GM23338 (cell line): ENCODE measurements around the gene PTCH2. TPM values are rescaled to one million over a fixed set of nuclear protein-coding genes. Genes with fewer than 3 reads are reported as not detected.
A peak's percentile ranks its signal among the peaks of the same experiment; 100 is the strongest.

Experiments used
- ATAC-seq: fragments of 200-7000 bp; cut with Tn5 transposase; 3 replicates; pipeline ENCODE4 v1.9.1; 2020
- DNase-seq: peaks from one replicate; pipeline ENCODE4 v3.0.0-alpha.2; 2015; ENCODE audit warnings: low spot score
- H2AFZ ChIP-seq: fragments of 200-600 bp; sonication (generic); 2 replicates; pipeline ENCODE4 v1.8.0; 2016; ENCODE audit warnings: antibody characterized with exemption, mild to moderate bottlenecking, moderate library complexity
- H3F3A ChIP-seq: fragments of 200-600 bp; sonication (generic); replicated peaks from 2 replicates; pipeline ENCODE4 v1.8.0; 2017; ENCODE audit warnings: antibody characterized with exemption, mixed run types, low read depth
- H3K27ac ChIP-seq: fragments of 200-600 bp; sonication (generic); 2 replicates; pipeline ENCODE4 v1.6.1; 2016; ENCODE audit warnings: low read depth
- H3K27me3 ChIP-seq: fragments of 200-600 bp; sonication (generic); 2 replicates; pipeline ENCODE4 v1.8.0; 2016; ENCODE audit warnings: mild to moderate bottlenecking, mixed run types, moderate library complexity; ENCODE audit not compliant: insufficient read depth
- H3K36me3 ChIP-seq: fragments of 200-600 bp; sonication (generic); 2 replicates; pipeline ENCODE4 v1.8.0; 2016; ENCODE audit warnings: mild to moderate bottlenecking; ENCODE audit not compliant: insufficient read depth
- H3K4me1 ChIP-seq: fragments of 200-600 bp; sonication (generic); 2 replicates; pipeline ENCODE4 v1.8.0; 2016; ENCODE audit warnings: mild to moderate bottlenecking, moderate library complexity; ENCODE audit not compliant: insufficient read depth
- H3K4me2 ChIP-seq: fragments of 200-600 bp; sonication (generic); 2 replicates; pipeline ENCODE4 v1.7.1; 2017; ENCODE audit warnings: mixed run types
- H3K4me3 ChIP-seq: fragments of 200-600 bp; sonication (generic); 2 replicates; pipeline ENCODE4 v1.6.1; 2016; ENCODE audit warnings: mixed run types
- H3K79me2 ChIP-seq: fragments of 200-600 bp; sonication (generic); replicated peaks from 2 replicates; pipeline ENCODE4 v1.8.0; 2017; ENCODE audit warnings: mild to moderate bottlenecking; ENCODE audit not compliant: insufficient read depth
- H3K9me2 ChIP-seq: fragments of 200-600 bp; sonication (generic); 2 replicates; pipeline ENCODE4 v1.8.0; 2017; ENCODE audit not compliant: insufficient read depth
- H4K20me1 ChIP-seq: fragments of 200-600 bp; sonication (generic); replicated peaks from 2 replicates; pipeline ENCODE4 v1.8.0; 2017; ENCODE audit warnings: mild to moderate bottlenecking; ENCODE audit not compliant: insufficient read depth
- H3K27ac Mint-ChIP-seq: 2 replicates; pipeline ENCODE4 v1.8.0; 2020; ENCODE audit warnings: inconsistent platforms, mild to moderate bottlenecking, moderate library complexity, mixed read lengths
- H3K27me3 Mint-ChIP-seq: 3 replicates; pipeline ENCODE4 v1.8.0; 2022; ENCODE audit warnings: low read depth, mild to moderate bottlenecking, moderate library complexity, mixed read lengths, inconsistent platforms; ENCODE audit not compliant: insufficient read depth, poor library complexity
- H3K36me3 Mint-ChIP-seq: 3 replicates; pipeline ENCODE4 v1.8.0; 2021; ENCODE audit warnings: low read depth, mild to moderate bottlenecking, inconsistent platforms, moderate library complexity, mixed read lengths
- H3K4me1 Mint-ChIP-seq: 3 replicates; pipeline ENCODE4 v1.8.0; 2020; ENCODE audit warnings: mild to moderate bottlenecking, inconsistent platforms, mixed read lengths
- H3K4me3 Mint-ChIP-seq: 3 replicates; pipeline ENCODE4 v1.8.0; 2021; ENCODE audit warnings: moderate library complexity, mild to moderate bottlenecking, inconsistent platforms, mixed read lengths
- H3K9me3 Mint-ChIP-seq: 3 replicates; pipeline ENCODE4 v1.8.0; 2020; ENCODE audit warnings: moderate library complexity, mild to moderate bottlenecking, inconsistent platforms, mixed read lengths
- CREB1 ChIP-seq: fragments of 250-450 bp; sonication (Bioruptor Pico); IDR thresholded peaks from 2 replicates; pipeline ENCODE4 v1.5.0; 2020; ENCODE audit warnings: low read depth, mild to moderate bottlenecking, moderate library complexity
- CTCF ChIP-seq, 2 experiments: fragments of 200-600 bp in 1 of 2; sonication (generic) in 1 of 2; conservative IDR thresholded peaks; 2 replicates each; pipeline versions ENCODE4 v1.5.1 to v1.6.1; 2016 to 2017; ENCODE audit warnings: antibody characterized with exemption in 2 of 2, low read depth in 2 of 2, mild to moderate bottlenecking in 2 of 2, moderate library complexity in 1 of 2
- ETS1 ChIP-seq: IDR thresholded peaks from 2 replicates; pipeline ENCODE4 v1.6.1; 2016; ENCODE audit warnings: antibody characterized with exemption
- EZH2 ChIP-seq: fragments of 200-600 bp; sonication (generic); IDR thresholded peaks from one replicate; pipeline ENCODE4 v1.8.0; 2017; ENCODE audit warnings: antibody characterized with exemption, mild to moderate bottlenecking, low read depth; ENCODE audit not compliant: unreplicated experiment
- EZH2phosphoT487 ChIP-seq: fragments of 200-600 bp; sonication (generic); IDR thresholded peaks from one replicate; pipeline ENCODE4 v1.8.1; 2018; ENCODE audit warnings: antibody characterized with exemption; ENCODE audit not compliant: unreplicated experiment
- JUNB ChIP-seq: IDR thresholded peaks from one replicate; pipeline ENCODE4 v1.6.1; 2016; ENCODE audit warnings: antibody characterized with exemption; ENCODE audit not compliant: unreplicated experiment
- NANOG ChIP-seq: IDR thresholded peaks from 2 replicates; pipeline ENCODE4 v1.6.1; 2016; ENCODE audit warnings: antibody characterized with exemption, borderline replicate concordance
- POLR2AphosphoS5 ChIP-seq: IDR thresholded peaks from 2 replicates; pipeline ENCODE4 v1.6.1; 2016; ENCODE audit warnings: antibody characterized with exemption, low read depth
- REST ChIP-seq: IDR thresholded peaks from one replicate; pipeline ENCODE4 v1.6.1; 2018; ENCODE audit warnings: antibody characterized with exemption; ENCODE audit not compliant: unreplicated experiment
- STAT1 ChIP-seq: IDR thresholded peaks from one replicate; pipeline ENCODE4 v1.6.1; 2016; ENCODE audit warnings: antibody characterized with exemption; ENCODE audit not compliant: unreplicated experiment
- ZNF114 ChIP-seq: fragments of 250-450 bp; sonication (Bioruptor Pico); IDR thresholded peaks from 2 replicates; pipeline ENCODE4 v1.5.0; 2020; ENCODE audit warnings: mild to moderate bottlenecking, moderate library complexity
- ZNF331 ChIP-seq: fragments of 250-450 bp; sonication (Bioruptor Pico); IDR thresholded peaks from 2 replicates; pipeline ENCODE4 v1.5.0; 2020; ENCODE audit warnings: low read depth, mild to moderate bottlenecking, moderate library complexity
- polyA plus RNA-seq: library from polyadenylated mRNA; unstranded; fragments of >200 nt; fragmentation: Nextera tagmentation; extraction: Ambion mirVana; gene quantifications from 2 replicates; pipeline ENCODE4 v1.2.1, GENCODE V29; 2016
- total RNA-seq: library from RNA; depleted of rRNA; stranded (reverse); fragments of >200 nt; shearing (Covaris generic); gene quantifications from 2 replicates; pipeline ENCODE4 v1.2.3, GENCODE V29; 2014
- TF ChIP-seq, protein P1 (sequence below): fragments of 250-450 bp; sonication (Bioruptor Pico); IDR thresholded peaks from 2 replicates; pipeline ENCODE4 v1.5.0; 2020; ENCODE audit warnings: mild to moderate bottlenecking, moderate library complexity

The PTCH2 gene
- total and polyA plus RNA-seq, 2 experiments from 2014 or later = 0.63 to 0.74 TPM

GRCh38 chr1:44807364-44808062 is 35.5 kb downstream of the PTCH2 start:
- Histone ChIP-seq H3K79me2 (no peaks in the 10 kb centered on the region), H3F3A (peaks cover 6% of the 10 kb centered on the region; the same call in 1 of the 2 replicates), H3K9me2 (no peaks in the 10 kb centered on the region), H3K4me2 (peak overlapping the region; percentile 76), H3K4me1 (peaks cover 32% of the 10 kb centered on the region), H3K4me3 (peak overlapping the region; percentile 47), H4K20me1 (no peaks in the 10 kb centered on the region), H2AFZ (no peak overlapping the region), H3K36me3 (no peaks in the 10 kb centered on the region; the same call in 1 of the 2 replicates), H3K27me3 (peaks cover 4% of the 10 kb centered on the region; the same call in 1 of the 2 replicates), H3K27ac (peak overlapping the region; percentile 93)
- DNase-seq (peak; percentile 90), ATAC-seq (peak; percentile 68)
- Mint-ChIP-seq H3K4me3 (peak overlapping the region; percentile 50), H3K9me3 (no peaks in the 10 kb centered on the region), H3K4me1 (peaks cover 31% of the 10 kb centered on the region), H3K27me3 (peaks cover 21% of the 10 kb centered on the region), H3K27ac (peak overlapping the region; percentile 99), H3K36me3 (peaks cover 34% of the 10 kb centered on the region)
- TF ChIP-seq ETS1 (no peak), CTCF (conservative IDR thresholded peaks at IDR 0.05; ENCODE audit: low read depth in 2 of 2) (no peak), STAT1 (no peak), NANOG (no peak), ZNF114 (CRISPR knock-in tag) (no peak), REST (no peak), EZH2phosphoT487 (no peak), EZH2 (no peak), JUNB (no peak), CREB1 (CRISPR knock-in tag) (no peak), ZNF331 (CRISPR knock-in tag) (no peak), POLR2AphosphoS5 (no peak; the same call in 1 of the 2 replicates)
- TF ChIP-seq, protein P1, sequence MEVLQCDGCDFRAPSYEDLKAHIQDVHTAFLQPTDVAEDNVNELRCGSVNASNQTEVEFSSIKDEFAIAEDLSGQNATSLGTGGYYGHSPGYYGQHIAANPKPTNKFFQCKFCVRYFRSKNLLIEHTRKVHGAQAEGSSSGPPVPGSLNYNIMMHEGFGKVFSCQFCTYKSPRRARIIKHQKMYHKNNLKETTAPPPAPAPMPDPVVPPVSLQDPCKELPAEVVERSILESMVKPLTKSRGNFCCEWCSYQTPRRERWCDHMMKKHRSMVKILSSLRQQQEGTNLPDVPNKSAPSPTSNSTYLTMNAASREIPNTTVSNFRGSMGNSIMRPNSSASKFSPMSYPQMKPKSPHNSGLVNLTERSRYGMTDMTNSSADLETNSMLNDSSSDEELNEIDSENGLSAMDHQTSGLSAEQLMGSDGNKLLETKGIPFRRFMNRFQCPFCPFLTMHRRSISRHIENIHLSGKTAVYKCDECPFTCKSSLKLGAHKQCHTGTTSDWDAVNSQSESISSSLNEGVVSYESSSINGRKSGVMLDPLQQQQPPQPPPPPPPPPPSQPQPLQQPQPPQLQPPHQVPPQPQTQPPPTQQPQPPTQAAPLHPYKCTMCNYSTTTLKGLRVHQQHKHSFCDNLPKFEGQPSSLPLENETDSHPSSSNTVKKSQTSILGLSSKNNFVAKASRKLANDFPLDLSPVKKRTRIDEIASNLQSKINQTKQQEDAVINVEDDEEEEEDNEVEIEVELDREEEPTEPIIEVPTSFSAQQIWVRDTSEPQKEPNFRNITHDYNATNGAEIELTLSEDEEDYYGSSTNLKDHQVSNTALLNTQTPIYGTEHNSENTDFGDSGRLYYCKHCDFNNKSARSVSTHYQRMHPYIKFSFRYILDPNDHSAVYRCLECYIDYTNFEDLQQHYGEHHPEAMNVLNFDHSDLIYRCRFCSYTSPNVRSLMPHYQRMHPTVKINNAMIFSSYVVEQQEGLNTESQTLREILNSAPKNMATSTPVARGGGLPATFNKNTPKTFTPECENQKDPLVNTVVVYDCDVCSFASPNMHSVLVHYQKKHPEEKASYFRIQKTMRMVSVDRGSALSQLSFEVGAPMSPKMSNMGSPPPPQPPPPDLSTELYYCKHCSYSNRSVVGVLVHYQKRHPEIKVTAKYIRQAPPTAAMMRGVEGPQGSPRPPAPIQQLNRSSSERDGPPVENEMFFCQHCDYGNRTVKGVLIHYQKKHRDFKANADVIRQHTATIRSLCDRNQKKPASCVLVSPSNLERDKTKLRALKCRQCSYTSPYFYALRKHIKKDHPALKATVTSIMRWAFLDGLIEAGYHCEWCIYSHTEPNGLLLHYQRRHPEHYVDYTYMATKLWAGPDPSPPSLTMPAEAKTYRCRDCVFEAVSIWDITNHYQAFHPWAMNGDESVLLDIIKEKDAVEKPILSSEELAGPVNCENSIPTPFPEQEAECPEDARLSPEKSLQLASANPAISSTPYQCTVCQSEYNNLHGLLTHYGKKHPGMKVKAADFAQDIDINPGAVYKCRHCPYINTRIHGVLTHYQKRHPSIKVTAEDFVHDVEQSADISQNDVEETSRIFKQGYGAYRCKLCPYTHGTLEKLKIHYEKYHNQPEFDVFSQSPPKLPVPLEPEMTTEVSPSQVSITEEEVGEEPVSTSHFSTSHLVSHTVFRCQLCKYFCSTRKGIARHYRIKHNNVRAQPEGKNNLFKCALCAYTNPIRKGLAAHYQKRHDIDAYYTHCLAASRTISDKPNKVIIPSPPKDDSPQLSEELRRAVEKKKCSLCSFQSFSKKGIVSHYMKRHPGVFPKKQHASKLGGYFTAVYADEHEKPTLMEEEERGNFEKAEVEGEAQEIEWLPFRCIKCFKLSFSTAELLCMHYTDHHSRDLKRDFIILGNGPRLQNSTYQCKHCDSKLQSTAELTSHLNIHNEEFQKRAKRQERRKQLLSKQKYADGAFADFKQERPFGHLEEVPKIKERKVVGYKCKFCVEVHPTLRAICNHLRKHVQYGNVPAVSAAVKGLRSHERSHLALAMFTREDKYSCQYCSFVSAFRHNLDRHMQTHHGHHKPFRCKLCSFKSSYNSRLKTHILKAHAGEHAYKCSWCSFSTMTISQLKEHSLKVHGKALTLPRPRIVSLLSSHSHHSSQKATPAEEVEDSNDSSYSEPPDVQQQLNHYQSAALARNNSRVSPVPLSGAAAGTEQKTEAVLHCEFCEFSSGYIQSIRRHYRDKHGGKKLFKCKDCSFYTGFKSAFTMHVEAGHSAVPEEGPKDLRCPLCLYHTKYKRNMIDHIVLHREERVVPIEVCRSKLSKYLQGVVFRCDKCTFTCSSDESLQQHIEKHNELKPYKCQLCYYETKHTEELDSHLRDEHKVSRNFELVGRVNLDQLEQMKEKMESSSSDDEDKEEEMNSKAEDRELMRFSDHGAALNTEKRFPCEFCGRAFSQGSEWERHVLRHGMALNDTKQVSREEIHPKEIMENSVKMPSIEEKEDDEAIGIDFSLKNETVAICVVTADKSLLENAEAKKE = no peak
